Mammary epithelial cell (primary cell): ENCODE data around the gene EME1.

ENCODE experiments used
- CTCF ChIP-seq, 2 donors: IDR thresholded peaks in 1 of 2; conservative IDR thresholded peaks in 1 of 2; 2 replicates each; pipeline ENCODE4 v1.5.1; 2011 to 2012; ENCODE audit warnings: inconsistent platforms in 2 of 2, low read length in 2 of 2, mild to moderate bottlenecking in 2 of 2, control low read depth in 1 of 2, low read depth in 1 of 2; ENCODE audit not compliant: insufficient read depth in 1 of 2; ENCODE audit errors: extremely low read depth in 1 of 2
- EZH2 ChIP-seq: IDR thresholded peaks from 2 replicates; pipeline ENCODE4 v1.6.1; 2012; ENCODE audit warnings: low read length, inconsistent platforms, borderline replicate concordance

DNA sequence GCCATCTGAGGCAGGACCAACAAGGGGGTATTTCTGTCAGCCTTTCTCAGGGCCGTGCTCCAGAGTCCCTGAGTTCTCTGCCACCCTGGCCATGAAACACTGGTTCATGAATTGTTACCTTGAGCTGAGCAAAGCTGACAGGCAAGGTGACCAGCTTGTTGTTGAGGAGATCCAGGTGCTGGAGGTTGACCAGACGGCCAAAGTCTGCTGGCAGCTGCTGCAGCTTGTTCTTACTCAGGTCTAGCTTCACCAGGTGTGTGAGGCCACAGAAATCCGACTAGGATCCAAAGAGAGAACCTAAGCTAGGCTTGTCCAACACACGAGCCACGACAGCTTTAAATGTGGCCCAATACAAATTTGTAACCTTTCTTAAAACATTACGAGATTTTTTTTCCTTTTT is 19.6 kb downstream of the EME1 start:
- TF ChIP-seq CTCF (conservative IDR thresholded peaks at IDR 0.05 in 1 of 2, IDR thresholded peaks at IDR 0.05 in 1 of 2; ENCODE audit: extremely low read depth in 1 of 2, insufficient read depth in 1 of 2, low read depth in 1 of 2, low read length in 2 of 2) (no peak), EZH2 (no peak)
